Esophagus squamous epithelium (tissue), 5 donors: ENCODE data around the gene AGBL1. TPM values are rescaled to one million over a fixed set of nuclear protein-coding genes. Genes with fewer than 3 reads are reported as not detected.
A peak's percentile ranks its signal among the peaks of the same experiment; 100 is the strongest.

Experiments
- DNase-seq: peaks from one replicate; lab custom pipeline; 2025; lab: John Stamatoyannopoulos, UW
- H3K27ac ChIP-seq, 4 donors: fragments of 200-600 bp; sonication (generic); one replicate each; pipeline ENCODE4 v1.5.1; 2016 to 2019; ENCODE audit warnings: mild to moderate bottlenecking in 1 of 4
- H3K27me3 ChIP-seq, 4 donors: fragments of 200-600 bp; sonication (generic); 1 replicate in 3 of 4; 2 replicates in 1 of 4; pipeline versions ENCODE4 v1.5.1 to v1.6.0; 2017 to 2021; ENCODE audit warnings: antibody characterized with exemption in 1 of 4
- H3K36me3 ChIP-seq, 3 donors: fragments of 200-600 bp; sonication (generic); one replicate each; pipeline ENCODE4 v1.5.1; 2016 to 2019
- H3K4me1 ChIP-seq, 3 donors: fragments of 200-600 bp; sonication (generic); one replicate each; pipeline ENCODE4 v1.5.1; 2017 to 2019
- H3K4me3 ChIP-seq, 4 donors: fragments of 200-600 bp; sonication (generic); 1 replicate in 3 of 4; 2 replicates in 1 of 4; pipeline ENCODE4 v1.5.1; 2016 to 2019; ENCODE audit warnings: mild to moderate bottlenecking in 2 of 4, moderate library complexity in 1 of 4
- H3K9me3 ChIP-seq, 3 donors: fragments of 200-600 bp; sonication (generic); one replicate each; pipeline ENCODE4 v1.5.1; 2016 to 2019
- CTCF ChIP-seq, 6 experiments: fragments of 450-650 bp in 4 of 6; fragments of 200-600 bp in 2 of 6; sonication (generic) in 2 of 6; IDR thresholded peaks; one replicate each; pipeline ENCODE4 v1.5.1; 2016 to 2019; ENCODE audit warnings: antibody characterized with exemption in 6 of 6, mild to moderate bottlenecking in 4 of 6, moderate library complexity in 4 of 6
- POLR2A ChIP-seq, 4 donors: fragments of 450-650 bp; IDR thresholded peaks; one replicate each; pipeline ENCODE4 v1.6.1; 2017; ENCODE audit warnings: antibody characterized with exemption in 4 of 4, mild to moderate bottlenecking in 4 of 4, moderate library complexity in 3 of 4
- whole genome bisulfite sequencing, 2 donors: methylation state at CpG; one replicate each; pipeline ENCODE4 v1.1.5; 2018; 5-methylcytosine and 5-hydroxymethylcytosine counted together
- intact Hi-C: fragments of 100-400 bp; cut with DNase I; formaldehyde crosslinking; loops from one replicate; pipeline ENCODE4 v1.15.0; 2022
- total RNA-seq, 4 donors: library from RNA; depleted of rRNA; stranded (reverse); fragments of >200 nt; gene quantifications; one replicate each; pipeline ENCODE4 v1.1.0, GENCODE V29; 2016
- donor health status: DM: yes; HTN: yes; CAD: no.

The AGBL1 gene
- total RNA-seq, 4 donors from 2014 or later: 0.11 to 0.21 (median 0.19) TPM; not detected in 1

GRCh38 chr15:86229936-86230335, 150.3 kb downstream of the AGBL1 start:
- Histone ChIP-seq H3K36me3 (no peaks in the 10 kb centered on the region), H3K4me3 (no peak overlapping the region), H3K27ac (no peak overlapping the region), H3K4me1 (peaks cover 0 to 9% (median 4%) of the 10 kb centered on the region in 3 donors), H3K27me3 (peaks cover 0 to 23% (median 0%) of the 10 kb centered on the region in 4 donors), H3K9me3 (no peaks in the 10 kb centered on the region)
- 40 to 46% methylated on average over 6 of the region's 6 CpGs for WGBS, 2 donors
- intact Hi-C loops: loop anchor here (10.0 kb wide), 1 partner anchor 515 kb away; no protein-coding TSS in a partner anchor
- TF ChIP-seq POLR2A (IDR thresholded peaks at IDR 0.05) (no peak), CTCF (IDR thresholded peaks at IDR 0.05) (no peak)
- no peak for DNase-seq

- no peaks in the 10 kb centered on the region for H3K36me3 ChIP-seq
- H3K9me3 ChIP-seq: no peaks in the 10 kb centered on the region
- peaks cover 0 to 9% (median 4%) of the 10 kb centered on the region in 3 donors for H3K4me1 ChIP-seq
- H3K4me3 ChIP-seq: peak overlapping the region in 1 of 4 donors; percentile 12
- TF ChIP-seq CTCF (IDR thresholded peaks at IDR 0.05) (peak in 5 of 6 experiments; percentile 40 to 79 (median 59)), POLR2A (IDR thresholded peaks at IDR 0.05) (no peak)
- H3K27me3 ChIP-seq: peaks cover 0 to 23% (median 0%) of the 10 kb centered on the region in 4 donors
- 6 to 14% methylated on average over 10 to 19 of the region's 19 CpGs for WGBS, 2 donors
- no peak overlapping the region for H3K27ac ChIP-seq
- intact Hi-C loops: loop anchor here (10.0 kb wide), 1 partner anchor 513 kb away; no protein-coding TSS in a partner anchor
- DNase-seq: no peak
Observed at GRCh38 chr15:86231864-86232721, 152.4 kb downstream of the AGBL1 start.

- intact Hi-C loops: loop anchor here (10.0 kb wide), 1 partner anchor 509 kb away; no protein-coding TSS in a partner anchor
- no peak overlapping the region for H3K27ac ChIP-seq
- H3K36me3 ChIP-seq: no peaks in the 10 kb centered on the region
- no peaks in the 10 kb centered on the region for H3K9me3 ChIP-seq
- WGBS, 2 donors: 69 to 84% methylated on average over 3 of the region's 3 CpGs
- peaks cover 0 to 9% (median 4%) of the 10 kb centered on the region in 3 donors for H3K4me1 ChIP-seq
- no peak overlapping the region for H3K4me3 ChIP-seq
- DNase-seq: no peak
- H3K27me3 ChIP-seq: peaks cover 0 to 22% (median 0%) of the 10 kb centered on the region in 4 donors
- no peak for TF ChIP-seq CTCF (IDR thresholded peaks at IDR 0.05)
- no peak for TF ChIP-seq POLR2A (IDR thresholded peaks at IDR 0.05)
Observed at GRCh38 chr15:86235667-86236066, 156.0 kb downstream of the AGBL1 start.

GRCh38 chr15:86236356-86237110, 156.9 kb downstream of the AGBL1 start:
- no peaks in the 10 kb centered on the region for H3K36me3 ChIP-seq
- H3K9me3 ChIP-seq: no peaks in the 10 kb centered on the region
- TF ChIP-seq CTCF (IDR thresholded peaks at IDR 0.05) (no peak), POLR2A (IDR thresholded peaks at IDR 0.05) (no peak)
- no peak overlapping the region for H3K27ac ChIP-seq
- peaks cover 0 to 19% (median 0%) of the 10 kb centered on the region in 4 donors for H3K27me3 ChIP-seq
- no peak for DNase-seq
- WGBS, 2 donors: 43% methylated on average over 9 to 12 of the region's 15 CpGs
- H3K4me3 ChIP-seq: no peak overlapping the region
- intact Hi-C loops: loop anchor here (10.0 kb wide), 1 partner anchor 508 kb away; no protein-coding TSS in a partner anchor
- H3K4me1 ChIP-seq: peaks cover 0 to 9% (median 4%) of the 10 kb centered on the region in 3 donors
